GM18870 (cell line): ENCODE results near the gene MGLL.

Experiments
- ATAC-seq: cut with Tn5 transposase; IDR thresholded peaks from one replicate; pipeline ENCODE4 v1.9.1; 2021; ENCODE audit warnings: moderate library complexity; ENCODE audit not compliant: unreplicated experiment

The MGLL gene

GRCh38 chr3:127639173-127640041 lies 182.9 kb downstream of the MGLL start:
- no peak for ATAC-seq
